Mesenchymal stem cell (in vitro differentiated cells and primary cell): Measurements from ENCODE around the gene NCLN.
"Not testable (repeated sequence)": the region's sequence is repeated elsewhere in the genome, so short reads cannot be mapped to it uniquely, and the experiment has no call there.

Experiments
- DNase-seq: peaks from one replicate; pipeline ENCODE4 v3.0.0-alpha.2; 2013
- H2AFZ ChIP-seq: one replicate; pipeline ENCODE4 v1.6.1; 2013; ENCODE audit warnings: low read depth, mild to moderate bottlenecking, control low read depth, inconsistent platforms, low read length, moderate library complexity
- H2AK5ac ChIP-seq: 2 replicates; pipeline ENCODE4 v1.6.1; 2013; ENCODE audit warnings: low read length, moderate library complexity, mild to moderate bottlenecking, inconsistent platforms; ENCODE audit not compliant: severe bottlenecking
- H2BK120ac ChIP-seq: one replicate; pipeline ENCODE4 v1.6.1; 2013; ENCODE audit warnings: low read depth, mild to moderate bottlenecking, inconsistent platforms, low read length, moderate library complexity
- H2BK12ac ChIP-seq, 2 experiments: one replicate each; pipeline ENCODE4 v1.6.1; 2013; ENCODE audit warnings: inconsistent platforms in 2 of 2, low read length in 2 of 2, mild to moderate bottlenecking in 2 of 2, moderate library complexity in 2 of 2, control low read depth in 1 of 2
- H2BK15ac ChIP-seq: one replicate; pipeline ENCODE4 v1.6.1; 2013; ENCODE audit warnings: mild to moderate bottlenecking, low read depth, inconsistent platforms; ENCODE audit not compliant: poor library complexity, severe bottlenecking
- H2BK5ac ChIP-seq: 2 replicates; pipeline ENCODE4 v1.6.1; 2013; ENCODE audit warnings: low read depth, mild to moderate bottlenecking, low read length, control low read depth, inconsistent platforms; ENCODE audit not compliant: poor library complexity, severe bottlenecking
- H3K14ac ChIP-seq, 2 experiments: one replicate each; pipeline ENCODE4 v1.6.1; 2013; ENCODE audit warnings: inconsistent platforms in 2 of 2, low read length in 2 of 2, control low read depth in 1 of 2, mild to moderate bottlenecking in 1 of 2, moderate library complexity in 1 of 2
- H3K18ac ChIP-seq, 2 experiments: one replicate each; pipeline ENCODE4 v1.6.1; 2013; ENCODE audit warnings: inconsistent platforms in 2 of 2, low read length in 2 of 2, control low read depth in 1 of 2, low read depth in 1 of 2, mild to moderate bottlenecking in 1 of 2
- H3K23ac ChIP-seq, 2 experiments: one replicate each; pipeline ENCODE4 v1.6.1; 2013; ENCODE audit warnings: inconsistent platforms in 2 of 2, low read length in 2 of 2, mild to moderate bottlenecking in 2 of 2, moderate library complexity in 2 of 2, control low read depth in 1 of 2
- H3K27ac ChIP-seq: 2 replicates; pipeline ENCODE4 v1.5.1; 2013; ENCODE audit warnings: mild to moderate bottlenecking, moderate library complexity, low read length, control low read depth, inconsistent platforms; ENCODE audit not compliant: poor library complexity, severe bottlenecking
- H3K27me3 ChIP-seq, 2 experiments: 2 replicates each; pipeline versions ENCODE4 v1.6.1 to v1.7.0; 2013; ENCODE audit warnings: low read length in 2 of 2, mild to moderate bottlenecking in 2 of 2, moderate library complexity in 2 of 2, control low read depth in 1 of 2, inconsistent platforms in 1 of 2; ENCODE audit not compliant: control insufficient read depth in 1 of 2, insufficient read depth in 1 of 2
- H3K36me3 ChIP-seq, 2 experiments: 2 replicates each; pipeline versions ENCODE4 v1.6.1 to v1.7.0; 2013; ENCODE audit warnings: low read length in 2 of 2, control low read depth in 1 of 2, inconsistent platforms in 1 of 2, low read depth in 1 of 2, mild to moderate bottlenecking in 1 of 2; ENCODE audit not compliant: insufficient read depth in 2 of 2, control insufficient read depth in 1 of 2
- H3K4ac ChIP-seq, 2 experiments: one replicate each; pipeline ENCODE4 v1.6.1; 2013; ENCODE audit warnings: inconsistent platforms in 2 of 2, low read length in 2 of 2, mild to moderate bottlenecking in 2 of 2, moderate library complexity in 2 of 2, control low read depth in 1 of 2, low read depth in 1 of 2
- H3K4me1 ChIP-seq: 2 replicates; pipeline ENCODE4 v1.6.1; 2013; ENCODE audit warnings: low read depth, low read length, control low read depth; ENCODE audit not compliant: control insufficient read depth, insufficient read depth
- H3K4me2 ChIP-seq: 2 replicates; pipeline ENCODE4 v1.6.1; 2013; ENCODE audit warnings: low read length, mild to moderate bottlenecking, inconsistent platforms; ENCODE audit not compliant: poor library complexity, severe bottlenecking
- H3K4me3 ChIP-seq, 2 experiments: 2 replicates each; pipeline versions ENCODE4 v1.5.1 to v1.7.0; 2013; ENCODE audit warnings: low read length in 2 of 2, mild to moderate bottlenecking in 2 of 2, control low read depth in 1 of 2, low read depth in 1 of 2; ENCODE audit not compliant: insufficient read depth in 1 of 2
- H3K79me1 ChIP-seq: replicated peaks from 2 replicates; pipeline ENCODE4 v1.6.1; 2013; ENCODE audit warnings: mild to moderate bottlenecking, control low read depth, low read length, inconsistent platforms; ENCODE audit not compliant: poor library complexity, severe bottlenecking
- H3K9ac ChIP-seq: 2 replicates; pipeline ENCODE4 v1.7.0; 2013; ENCODE audit warnings: mild to moderate bottlenecking, low read length, moderate library complexity
- H3K9me3 ChIP-seq: 2 replicates; pipeline ENCODE4 v1.7.0; 2013; ENCODE audit warnings: mild to moderate bottlenecking, low read length; ENCODE audit not compliant: control insufficient read depth
- H4K8ac ChIP-seq: one replicate; pipeline ENCODE4 v1.6.1; 2013; ENCODE audit warnings: inconsistent platforms, mild to moderate bottlenecking, low read length, moderate library complexity
- H4K91ac ChIP-seq: one replicate; pipeline ENCODE4 v1.6.1; 2013; ENCODE audit warnings: mild to moderate bottlenecking, low read length, inconsistent platforms
- WGBS: methylation state at CpG from one replicate; pipeline ENCODE4 v1.1.7; 2013; ENCODE audit warnings: mixed read lengths; 5-methylcytosine and 5-hydroxymethylcytosine counted together

NCLN gene

GRCh38 chr19:3167533-3168272 lies 18.0 kb upstream of the NCLN start:
- Histone ChIP-seq H3K27ac (no peak overlapping the region), H2BK5ac (no peak overlapping the region), H3K4me1 (peaks cover 4% of the 10 kb centered on the region), H3K79me1 (no peaks in the 10 kb centered on the region), H2AFZ (no peak overlapping the region), H3K23ac (no peak overlapping the region), H2AK5ac (no peak overlapping the region), H3K4me2 (no peak overlapping the region), H3K18ac (no peak overlapping the region), H4K91ac (no peak overlapping the region), H2BK15ac (no peak overlapping the region), H3K36me3 (no peaks in the 10 kb centered on the region), H2BK120ac (no peak overlapping the region), H4K8ac (no peak overlapping the region), H3K27me3 (peaks cover 6% of the 10 kb centered on the region in 2 experiments), H3K14ac (no peak overlapping the region), H3K9ac (no peak overlapping the region), H3K4me3 (no peak overlapping the region), H2BK12ac (no peak overlapping the region), H3K9me3 (no peaks in the 10 kb centered on the region), H3K4ac (no peak overlapping the region)
- DNase-seq, result no peak
- 70% methylated on average over 12 of the region's 13 CpGs for WGBS

DNA sequence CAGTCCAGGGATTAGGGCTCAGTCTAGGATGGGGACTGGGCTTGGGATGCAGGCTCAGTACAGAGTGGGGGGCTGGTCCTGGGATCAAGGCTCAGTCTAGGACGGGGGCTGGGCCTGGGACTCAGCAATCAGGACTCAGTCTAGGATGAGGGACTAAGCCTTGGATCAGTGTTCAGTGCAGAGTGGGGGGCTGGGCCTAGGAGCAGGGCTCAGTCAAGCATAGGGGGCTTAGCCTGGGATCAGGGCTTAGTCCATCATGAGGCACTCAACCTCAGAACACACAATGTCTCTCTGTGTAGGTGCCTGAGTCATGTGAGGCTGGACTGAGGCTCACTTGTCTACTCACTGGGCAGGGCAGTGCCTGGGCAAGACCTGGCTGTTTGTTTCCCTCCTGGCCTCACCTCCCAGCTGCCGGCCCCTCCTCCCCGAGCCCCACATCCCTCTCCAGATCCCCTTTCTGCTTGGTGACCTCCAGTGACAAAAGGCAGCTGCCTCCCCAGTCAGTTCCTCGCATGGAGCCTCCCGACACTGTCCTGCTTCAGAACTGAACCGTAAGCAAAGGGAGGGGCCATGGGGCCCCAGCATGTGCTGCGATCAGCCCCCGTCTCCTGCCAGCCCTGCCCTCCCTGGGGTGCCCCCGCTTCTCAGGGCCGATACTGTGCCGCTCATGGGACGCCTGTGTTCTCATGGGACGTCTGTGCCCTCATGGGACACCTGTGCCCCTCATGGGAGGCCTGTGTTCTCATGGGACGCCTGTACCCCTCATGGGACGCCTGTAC lies 13.6 kb upstream of the NCLN start:
- H3K27me3 ChIP-seq, result peaks cover 6% of the 10 kb centered on the region in 2 experiments
- no peak overlapping the region for H2AK5ac ChIP-seq
- no peak overlapping the region for H2BK12ac ChIP-seq
- no peak overlapping the region for H2AFZ ChIP-seq
- no peak overlapping the region for H3K27ac ChIP-seq
- no peak overlapping the region for H2BK120ac ChIP-seq
- no peak overlapping the region for H2BK15ac ChIP-seq
- no peak overlapping the region for H4K8ac ChIP-seq
- no peak overlapping the region for H3K4me3 ChIP-seq
- H3K36me3 ChIP-seq, result no peaks in the 10 kb centered on the region
- no peak overlapping the region for H3K4me2 ChIP-seq
- H2BK5ac ChIP-seq, result no peak overlapping the region
- H3K4ac ChIP-seq, result no peak overlapping the region
- peaks cover 5% of the 10 kb centered on the region for H3K4me1 ChIP-seq
- H3K79me1 ChIP-seq, result no peaks in the 10 kb centered on the region
- H3K18ac ChIP-seq, result peak overlapping the region in 1 of 2 experiments; percentile 21
- peak overlapping the region in 1 of 2 experiments; percentile 42 for H3K23ac ChIP-seq
- no peak overlapping the region for H3K9ac ChIP-seq
- DNase-seq, result no peak
- no peaks in the 10 kb centered on the region for H3K9me3 ChIP-seq
- 87% methylated on average over 15 of the region's 15 CpGs for WGBS
- H3K14ac ChIP-seq, result no peak overlapping the region
- H4K91ac ChIP-seq, result no peak overlapping the region

DNA sequence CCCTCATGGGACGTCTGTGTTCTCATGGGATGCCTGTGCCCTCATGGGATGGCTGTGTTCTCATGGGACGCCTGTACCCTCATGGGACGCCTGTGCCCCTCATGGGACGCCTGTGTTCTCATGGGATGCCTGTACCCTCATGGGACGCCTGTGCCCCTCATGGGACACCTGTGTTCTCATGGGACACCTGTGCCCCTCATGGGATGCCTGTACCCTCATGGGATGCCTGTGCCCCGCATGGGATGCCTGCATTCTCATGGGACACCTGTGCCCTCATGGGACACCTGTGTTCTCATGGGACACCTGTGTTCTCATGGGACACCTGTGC lies 13.1 kb upstream of the NCLN start:
- DNase-seq, H3K18ac ChIP-seq, H3K23ac ChIP-seq, H4K8ac ChIP-seq, H3K4ac ChIP-seq, H3K14ac ChIP-seq, H3K9me3 ChIP-seq, H3K79me1 ChIP-seq, H4K91ac ChIP-seq, H3K27ac ChIP-seq, H2BK5ac ChIP-seq, H2BK120ac ChIP-seq, H3K9ac ChIP-seq, H2BK15ac ChIP-seq, H3K27me3 ChIP-seq, H2AK5ac ChIP-seq, H2BK12ac ChIP-seq, H3K36me3 ChIP-seq, H3K4me3 ChIP-seq, H2AFZ ChIP-seq, H3K4me1 ChIP-seq, H3K4me2 ChIP-seq: not testable (repeated sequence)
- 76% methylated on average over 6 of the region's 6 CpGs for WGBS
